HG03520 (cell line): ENCODE data around the gene SPTBN5.
A peak's percentile ranks its signal among the peaks of the same experiment; 100 is the strongest.
"Not testable (repeated sequence)": the region's sequence is repeated elsewhere in the genome, so short reads cannot be mapped to it uniquely, and the experiment has no call there.

Experiments used
- ATAC-seq: cut with Tn5 transposase; IDR thresholded peaks from one replicate; pipeline ENCODE4 v1.9.1; 2021; ENCODE audit warnings: mild to moderate bottlenecking, moderate library complexity; ENCODE audit not compliant: unreplicated experiment

The SPTBN5 gene

DNA sequence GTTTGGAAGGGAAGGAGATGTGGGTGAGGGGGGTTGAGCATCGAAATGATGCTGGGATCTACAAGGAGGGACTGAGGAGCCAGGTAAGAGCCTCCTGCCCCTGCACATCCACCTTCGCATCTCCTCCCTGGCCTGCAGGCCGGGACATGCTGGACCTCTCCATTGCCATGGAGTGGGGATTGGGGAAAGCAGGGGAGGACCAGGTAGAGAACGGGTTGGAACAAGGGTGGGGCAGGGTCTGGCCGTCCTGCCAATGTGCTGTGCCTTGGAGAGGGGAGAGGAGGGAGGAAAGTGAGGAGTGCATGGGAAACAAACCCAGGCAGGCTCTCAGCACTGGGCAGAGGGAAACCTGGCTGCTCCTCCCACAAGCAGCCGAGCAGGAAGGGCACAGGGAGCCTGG lies 44.6 kb downstream of the SPTBN5 start:
- ATAC-seq = no peak

DNA sequence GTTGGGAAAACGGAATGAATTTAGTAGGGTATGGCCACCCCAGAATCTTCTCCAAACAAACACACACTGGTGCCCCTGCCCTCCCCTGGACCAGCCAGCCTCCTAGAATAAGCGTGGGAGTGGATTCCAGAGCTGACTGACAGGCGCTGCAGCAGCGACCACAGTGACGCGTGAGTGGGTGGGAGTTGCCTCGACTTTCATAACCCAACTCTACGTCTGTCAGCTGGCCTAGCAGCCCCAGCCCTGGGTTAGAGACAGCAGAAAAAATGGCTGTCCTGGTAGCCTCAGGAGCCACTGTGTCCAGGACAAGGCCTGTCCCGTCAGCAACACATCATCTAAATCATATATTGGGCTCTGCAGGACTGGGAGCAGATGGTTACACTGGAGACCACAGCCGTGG lies 45.2 kb downstream of the SPTBN5 start:
- ATAC-seq = no peak

DNA sequence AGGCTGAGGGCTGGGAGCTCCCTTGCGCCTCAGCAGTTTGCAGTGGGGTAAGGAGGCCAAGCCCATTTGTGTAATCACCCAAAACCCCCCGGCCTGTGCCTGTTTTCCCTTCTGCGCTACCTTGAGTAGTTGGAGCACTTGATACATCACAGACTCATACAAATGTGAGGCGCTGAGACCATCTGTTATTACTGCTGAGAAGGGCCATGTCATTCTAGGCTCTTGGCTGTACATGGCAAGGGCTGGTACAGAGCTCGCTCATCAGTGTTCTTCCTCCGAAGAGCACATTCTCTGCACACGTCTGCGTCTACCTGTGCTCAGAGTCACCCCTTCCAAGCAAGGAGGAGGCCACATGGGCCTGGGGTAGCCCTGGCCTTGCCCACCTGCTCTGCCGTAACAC lies 45.9 kb downstream of the SPTBN5 start:
- no peak for ATAC-seq

DNA sequence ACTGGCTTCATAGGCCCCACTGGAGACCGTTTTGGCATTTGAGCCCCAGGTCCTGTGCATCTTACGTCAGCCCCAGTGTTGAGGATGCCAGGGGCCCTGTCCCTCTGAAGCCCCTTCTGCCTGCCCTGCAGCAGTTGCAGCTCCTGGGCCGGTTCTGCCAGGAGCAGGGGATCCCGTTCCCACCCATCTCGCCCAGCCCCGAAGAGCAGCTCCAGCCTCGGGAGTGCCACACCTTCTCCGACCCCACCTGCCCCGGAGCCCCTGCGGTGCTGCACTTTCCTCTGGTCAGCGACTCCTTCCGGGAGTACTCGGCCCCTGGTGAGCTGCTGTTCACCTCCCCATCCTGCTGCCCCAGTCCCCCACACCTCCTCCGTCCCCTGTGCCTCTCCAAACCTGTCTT lies 46.6 kb downstream of the SPTBN5 start:
- ATAC-seq = no peak

DNA sequence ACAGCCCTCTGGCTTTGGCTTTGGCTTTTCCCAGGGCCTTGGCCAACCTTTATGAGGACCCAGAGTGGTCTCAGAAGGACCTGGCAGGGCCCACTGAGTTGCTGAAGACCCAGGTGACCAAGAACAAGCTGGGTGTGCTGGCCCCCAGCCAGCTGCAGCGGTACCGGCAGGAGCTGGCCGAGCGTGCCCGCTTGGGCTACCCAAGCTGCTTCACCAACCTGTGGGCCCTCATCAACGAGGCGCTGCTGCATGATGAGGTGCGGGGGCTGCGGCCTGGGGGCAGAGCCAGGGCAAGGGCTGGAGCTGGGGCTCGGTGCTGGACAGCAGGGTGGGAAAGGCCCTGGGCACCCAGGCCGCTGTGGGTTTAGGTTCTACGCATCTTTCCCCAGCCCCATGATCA lies 49.0 kb downstream of the SPTBN5 start:
- ATAC-seq = no peak

DNA sequence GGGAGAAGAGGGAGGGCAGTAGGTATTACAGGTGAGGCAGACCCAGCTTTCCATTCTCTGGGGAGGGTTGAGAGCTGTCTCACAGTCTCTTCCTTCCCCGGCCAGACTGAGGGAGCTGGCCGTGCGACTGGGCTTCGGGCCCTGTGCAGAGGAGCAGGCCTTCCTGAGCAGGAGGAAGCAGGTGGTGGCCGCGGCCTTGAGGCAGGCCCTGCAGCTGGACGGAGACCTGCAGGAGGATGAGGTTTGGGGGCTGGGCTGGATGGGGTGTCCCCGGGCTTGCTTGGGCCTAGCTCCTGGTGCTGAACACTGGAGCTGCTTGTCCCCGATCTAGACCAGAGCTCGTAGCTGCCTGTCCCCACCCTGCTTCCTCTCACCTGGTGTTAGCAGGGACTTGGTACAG lies 50.3 kb downstream of the SPTBN5 start:
- no peak for ATAC-seq

DNA sequence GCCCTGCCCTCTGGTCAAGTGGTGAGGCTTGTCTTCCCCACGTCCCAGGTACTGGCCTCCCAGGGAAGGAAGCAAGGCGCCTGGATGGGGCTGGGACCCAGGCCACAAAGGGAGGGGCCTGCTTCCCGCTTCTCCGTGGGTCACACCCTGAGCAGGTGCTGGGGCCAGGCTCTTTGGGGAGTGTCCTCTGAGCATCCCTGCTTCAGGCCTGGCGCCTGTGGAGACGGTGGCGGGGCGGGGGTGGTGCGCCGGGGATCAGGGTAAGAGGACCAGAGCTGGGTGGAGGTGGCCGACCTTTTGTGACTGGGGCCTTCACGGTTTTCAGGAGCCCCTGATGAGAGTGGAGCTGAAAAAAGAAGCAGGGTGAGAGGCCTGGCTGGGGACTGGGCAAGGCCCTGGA lies 51.6 kb downstream of the SPTBN5 start:
- ATAC-seq = no peak

DNA sequence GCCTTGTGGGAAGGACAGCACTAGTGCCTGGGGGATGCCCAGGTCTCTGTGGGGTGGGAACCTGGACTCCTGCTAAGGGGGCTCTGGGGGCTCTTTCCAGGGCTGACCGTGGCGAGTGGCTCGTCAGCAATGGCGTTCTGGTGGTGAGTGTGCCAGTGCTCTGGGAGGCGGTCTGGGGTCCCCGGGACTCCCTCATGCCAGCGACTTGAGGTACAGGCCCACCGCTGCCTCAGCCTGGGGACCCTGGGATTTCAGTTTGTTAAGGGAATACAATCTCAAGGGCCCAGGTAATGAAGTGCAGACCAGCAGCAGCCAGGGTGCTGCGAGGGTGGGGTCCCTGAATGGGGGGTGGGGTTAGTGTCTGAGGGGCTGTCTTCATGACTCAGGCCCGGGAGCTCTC lies 52.7 kb downstream of the SPTBN5 start:
- ATAC-seq = no peak

DNA sequence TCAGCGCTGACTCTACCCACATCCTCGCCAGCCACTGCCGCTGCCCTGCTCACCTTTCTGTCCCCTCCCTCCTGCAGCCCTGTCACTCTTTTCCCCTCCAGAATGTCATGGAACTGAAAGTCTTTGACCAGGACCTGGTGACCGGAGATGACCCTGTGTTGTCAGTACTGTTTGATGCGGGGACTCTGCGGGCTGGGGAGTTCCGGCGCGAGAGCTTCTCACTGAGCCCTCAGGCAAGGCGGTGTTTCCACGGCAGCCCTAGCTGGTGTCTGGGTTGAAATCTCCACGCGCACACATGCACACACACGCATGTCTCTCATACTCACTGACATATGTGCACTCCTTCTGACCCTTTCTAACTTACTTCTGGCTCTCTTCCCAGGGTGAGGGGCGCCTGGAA lies 53.2 kb downstream of the SPTBN5 start:
- ATAC-seq = no peak

DNA sequence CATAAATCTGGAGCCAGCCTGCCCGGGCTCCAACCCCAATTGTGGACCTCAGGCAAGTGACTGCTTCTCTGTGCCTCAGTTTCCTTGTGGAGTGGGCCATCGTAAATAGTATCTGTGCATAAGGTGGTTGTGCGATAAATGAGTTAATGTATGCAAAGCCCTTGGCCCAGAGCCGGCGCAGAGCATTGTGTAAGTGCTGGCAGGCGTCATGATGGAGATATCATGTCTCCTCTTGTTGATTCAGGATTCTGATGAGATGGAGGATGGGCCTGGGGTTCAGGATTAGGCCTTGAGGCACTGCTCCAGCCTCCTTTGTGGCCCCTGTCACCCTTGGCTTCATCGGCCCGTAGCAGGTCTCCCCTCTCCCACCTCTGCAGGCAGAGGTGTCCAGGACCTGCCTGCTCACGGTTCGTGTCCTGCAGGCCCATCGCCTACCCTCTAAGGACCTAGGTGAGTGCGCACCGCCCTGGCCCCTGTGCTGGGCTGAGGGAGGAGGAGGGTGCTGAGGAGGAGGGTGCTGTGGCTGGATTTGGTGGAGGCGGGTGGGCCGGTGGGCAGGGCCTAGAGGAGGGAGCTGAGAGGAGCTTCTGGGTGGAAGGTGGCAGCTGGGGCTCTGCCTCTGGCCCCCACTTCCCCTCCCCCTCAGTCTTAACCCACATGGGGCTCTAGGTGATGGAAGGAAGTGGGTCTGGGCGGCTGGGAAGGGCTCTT lies 53.9 kb downstream of the SPTBN5 start:
- no peak for ATAC-seq

DNA sequence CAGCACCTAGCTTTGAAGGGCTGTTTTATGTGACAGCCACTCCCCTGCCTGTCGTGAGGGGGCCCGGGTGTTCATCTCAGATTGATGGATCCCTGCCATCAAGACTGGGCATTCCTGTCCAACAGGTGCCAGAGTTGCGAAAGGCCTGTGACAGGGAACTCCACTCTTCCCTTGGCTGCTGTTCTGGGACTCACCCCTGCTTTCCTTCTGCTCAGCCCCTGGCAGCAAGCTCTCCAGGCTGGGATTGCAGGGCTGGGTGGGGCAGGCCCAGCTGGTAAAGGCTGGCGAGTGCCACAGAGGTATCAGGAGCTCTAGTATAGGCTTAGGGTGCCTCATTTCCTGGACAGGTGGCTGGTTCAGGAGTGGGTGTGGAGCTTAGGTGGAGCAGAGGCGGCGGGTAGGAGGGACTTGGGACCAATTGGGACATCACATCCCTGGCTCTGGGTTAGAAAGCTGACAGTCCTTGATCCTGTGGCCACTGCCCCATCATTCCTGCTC lies 55.4 kb downstream of the SPTBN5 start, which contains the start of gene PLA2G4B:
Gene PLA2G4B, plus strand, starts transcription at position 448 of the 498 bp plus-strand sequence. CDS start 67 bp downstream, outside the sequence.
- ATAC-seq = no peak

DNA sequence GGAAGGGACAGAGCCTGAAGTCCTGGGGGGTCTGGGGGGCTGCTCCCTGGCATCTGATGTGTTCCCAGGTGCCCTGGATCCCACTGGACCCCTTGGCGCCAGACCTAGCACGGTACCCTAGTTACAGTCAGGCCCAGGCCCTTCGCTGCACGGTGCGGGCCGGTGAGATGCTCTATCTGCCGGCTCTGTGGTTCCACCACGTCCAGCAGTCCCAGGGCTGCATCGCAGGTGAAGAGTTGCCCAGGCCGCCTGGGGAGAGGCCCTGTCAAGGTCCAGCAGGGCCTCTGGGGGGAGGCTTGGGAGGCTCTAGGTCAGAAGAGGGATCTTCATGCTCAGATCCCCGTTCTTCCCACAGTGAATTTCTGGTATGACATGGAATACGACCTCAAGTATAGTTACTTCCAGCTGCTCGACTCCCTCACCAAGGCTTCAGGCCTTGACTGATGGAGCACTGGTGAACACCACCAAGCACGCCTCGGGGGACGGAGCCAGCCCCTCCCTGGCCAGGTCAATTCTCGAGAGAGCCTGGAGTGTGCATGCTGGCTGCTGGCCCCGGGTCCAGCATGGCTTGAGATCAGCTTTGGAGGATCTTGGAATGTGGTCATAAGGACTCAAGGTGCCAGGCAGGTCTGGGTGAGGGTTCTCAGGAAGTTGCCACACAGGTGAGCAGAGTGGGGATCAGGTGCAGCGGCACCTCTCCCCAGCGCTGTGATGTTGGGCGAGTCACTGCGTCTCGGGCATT lies 57.0 kb downstream of the SPTBN5 start:
- ATAC-seq = no peak

DNA sequence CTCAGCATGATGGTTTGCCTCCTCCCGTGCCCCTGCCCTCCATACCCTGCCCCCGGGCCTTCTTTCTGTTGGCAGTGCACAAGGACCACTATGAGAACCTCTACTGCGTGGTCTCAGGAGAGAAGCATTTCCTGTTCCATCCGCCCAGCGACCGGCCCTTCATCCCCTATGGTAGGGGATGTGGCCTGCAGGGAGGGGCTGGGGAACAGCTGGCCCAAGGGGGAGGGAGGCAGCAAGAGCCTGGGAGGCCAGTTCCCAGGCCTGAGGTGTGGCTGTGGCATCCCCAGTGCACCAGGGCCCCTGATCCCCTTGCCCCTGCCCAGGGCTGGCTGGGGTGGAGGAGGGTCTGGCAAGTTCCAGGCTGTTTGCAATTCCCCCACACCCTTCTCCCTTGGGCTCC lies 57.8 kb downstream of the SPTBN5 start:
- ATAC-seq = no peak

DNA sequence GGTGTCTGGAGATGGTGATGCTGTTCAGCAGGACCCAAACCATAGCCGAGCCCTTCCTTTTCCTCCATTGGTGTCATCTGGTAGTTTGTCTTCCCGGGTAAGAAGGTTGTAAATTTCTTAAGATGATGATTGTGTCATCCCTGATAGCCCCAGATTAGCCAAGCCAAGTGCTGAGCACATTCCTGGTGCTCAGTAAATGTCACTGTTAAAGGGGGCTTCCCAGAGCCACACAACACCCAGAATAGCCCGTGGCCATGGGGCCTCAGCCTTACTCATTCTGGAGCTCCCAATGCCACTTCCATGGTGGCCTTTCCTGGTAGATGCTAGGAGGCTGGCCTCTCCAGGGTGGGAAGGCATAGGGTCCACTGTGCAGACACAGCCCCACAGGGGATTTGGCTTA lies 59.8 kb downstream of the SPTBN5 start:
- ATAC-seq = no peak

DNA sequence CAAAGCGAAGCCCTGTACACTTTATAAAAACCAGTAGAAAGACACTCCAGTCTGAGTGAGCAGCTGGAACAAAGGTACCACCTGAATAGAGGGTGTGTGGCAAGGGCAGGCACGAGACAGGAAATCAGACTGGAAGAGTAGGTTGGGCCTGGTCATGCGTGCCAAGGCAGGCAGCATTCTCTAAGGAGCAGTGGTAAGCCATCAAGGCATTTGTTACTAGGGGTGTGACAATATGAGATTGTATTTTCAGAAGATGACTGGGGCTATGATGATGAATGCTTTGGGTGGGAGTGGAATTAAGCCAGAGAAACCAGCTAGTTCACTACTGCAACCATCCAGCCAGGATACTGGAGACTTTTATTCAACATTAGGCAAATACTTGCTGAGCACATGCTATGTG lies 61.0 kb downstream of the SPTBN5 start:
- ATAC-seq = no peak

DNA sequence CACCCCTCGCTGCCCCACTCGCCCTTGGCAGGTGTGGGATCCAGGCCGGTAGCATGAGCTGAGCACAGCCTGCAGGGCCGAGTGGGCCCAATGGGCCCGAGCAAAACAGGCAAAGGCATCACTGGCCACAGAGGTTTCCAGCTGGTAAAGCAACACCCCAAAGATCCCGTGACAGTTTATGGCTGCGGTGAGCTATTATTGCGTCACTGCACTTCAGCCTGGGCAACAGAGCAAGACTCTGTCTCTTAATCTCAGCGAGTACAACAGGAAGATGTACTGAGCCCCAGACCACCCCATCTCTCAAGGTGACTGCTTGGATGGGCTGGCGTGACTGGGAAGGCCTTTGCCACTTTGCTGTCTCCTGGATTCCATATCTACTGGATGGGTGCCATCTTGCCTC lies 61.6 kb downstream of the SPTBN5 start:
- no peak for ATAC-seq

DNA sequence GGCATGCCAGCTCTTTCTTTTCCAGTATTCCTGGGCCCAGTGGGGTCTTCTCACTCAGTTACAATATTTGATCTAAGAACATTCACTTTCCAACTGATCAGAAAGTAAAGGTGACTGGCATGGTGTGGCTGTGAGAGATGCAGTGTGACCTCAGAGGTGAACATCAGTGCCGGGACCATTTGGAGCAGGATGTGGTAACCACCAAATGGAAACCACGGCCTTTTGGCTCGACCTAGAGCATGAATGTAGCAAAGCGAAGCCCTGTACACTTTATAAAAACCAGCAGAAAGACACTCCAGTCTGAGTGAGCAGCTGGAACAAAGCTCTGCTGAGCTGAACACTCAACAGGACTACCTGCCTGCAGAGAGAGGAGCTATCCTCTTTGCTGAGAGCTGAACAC lies 62.6 kb downstream of the SPTBN5 start:
- not testable (repeated sequence) for ATAC-seq

DNA sequence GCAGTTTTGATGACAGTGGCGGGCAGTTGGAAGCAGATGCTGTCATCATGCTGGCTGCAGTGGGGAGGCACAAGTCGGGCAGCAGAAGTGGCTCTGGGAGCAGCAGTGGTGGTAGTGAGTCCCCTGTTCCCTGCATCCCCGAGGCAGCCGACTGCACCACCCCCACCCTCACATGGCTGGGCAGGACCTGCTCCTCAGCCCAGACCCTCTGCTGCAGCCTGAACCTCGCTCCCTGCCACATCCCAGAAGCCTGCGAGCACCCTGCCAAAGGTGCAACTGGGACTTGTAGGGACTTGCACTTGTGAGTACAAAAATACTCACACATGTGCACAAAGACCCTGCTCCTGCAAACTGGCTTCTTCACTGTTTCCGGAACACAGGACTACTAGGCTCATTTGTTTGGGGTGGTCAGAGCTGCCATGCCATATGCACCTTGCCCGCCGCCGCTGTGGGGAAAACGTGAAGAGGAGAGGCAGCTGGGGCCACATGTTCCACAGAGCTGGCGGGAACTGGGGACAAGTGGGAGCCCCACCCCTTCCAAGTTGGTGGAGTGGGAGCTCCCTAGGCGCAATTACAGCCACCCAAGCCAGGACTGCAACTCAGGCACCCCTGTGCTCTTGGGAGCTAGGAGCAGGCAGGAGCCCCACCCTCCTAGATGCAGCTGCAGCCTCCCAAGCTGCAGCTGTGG lies 63.8 kb downstream of the SPTBN5 start:
- no peak for ATAC-seq

DNA sequence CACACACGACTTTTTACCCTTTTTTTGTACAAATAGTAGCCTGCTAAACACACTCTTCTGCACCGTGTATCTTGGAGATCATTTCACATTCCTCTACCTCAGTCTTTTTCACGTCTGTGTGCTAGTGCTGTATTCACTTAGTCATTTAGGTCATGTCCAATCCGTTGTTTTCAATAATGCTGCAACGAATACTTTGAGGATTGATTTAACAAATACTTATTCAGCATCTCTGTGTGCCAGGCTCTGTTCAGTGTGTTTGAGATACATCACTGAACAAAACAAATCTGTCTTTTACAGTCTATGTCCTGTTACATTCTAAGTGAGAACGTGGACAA lies 65.1 kb downstream of the SPTBN5 start:
- ATAC-seq = no peak

DNA sequence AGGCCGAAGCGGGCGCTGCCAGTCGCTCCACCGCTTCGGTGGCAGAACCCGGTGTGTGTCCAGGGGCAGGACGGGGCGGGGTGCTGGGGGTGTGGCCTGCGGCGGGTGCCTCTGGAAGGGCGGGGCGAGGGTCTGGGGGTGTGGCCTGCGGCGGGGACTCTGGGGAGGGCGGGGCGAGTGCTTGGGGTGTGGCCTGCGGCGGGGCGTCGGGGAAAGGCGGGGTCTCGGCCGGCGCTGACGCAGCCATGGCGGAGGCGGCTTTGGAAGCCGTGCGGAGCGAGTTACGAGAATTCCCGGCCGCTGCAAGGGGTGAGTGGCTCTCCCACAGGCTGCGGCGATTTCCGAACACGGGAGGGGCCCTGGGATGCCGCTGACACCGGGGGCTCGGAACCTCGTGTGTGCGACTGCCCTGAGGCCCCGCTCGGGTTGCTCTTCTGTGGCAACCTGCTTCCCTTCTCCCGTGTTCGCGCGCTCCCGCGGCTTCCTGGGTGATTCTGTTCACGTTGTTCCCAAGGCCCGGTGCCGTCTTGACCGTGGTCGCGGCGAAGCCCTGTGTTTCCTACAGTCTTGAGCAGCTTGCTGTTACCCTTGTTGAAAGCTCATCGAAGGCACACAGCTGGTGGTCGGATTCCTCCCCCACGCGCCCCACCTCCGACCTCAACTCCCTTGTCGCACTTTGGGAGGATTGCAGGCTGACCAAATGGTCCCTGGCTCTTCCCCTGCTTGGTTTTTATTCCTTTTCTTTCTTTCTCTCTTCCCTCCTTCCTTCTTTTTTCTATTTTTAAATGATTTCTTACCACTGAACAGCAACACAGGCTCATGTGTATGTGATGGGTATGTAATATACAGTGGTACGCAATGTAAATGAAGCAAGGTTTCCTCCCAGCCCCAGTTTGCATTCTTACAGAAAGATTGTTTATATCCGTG lies 65.7 kb downstream of the SPTBN5 start, which contains the start of gene JMJD7:
Gene JMJD7, plus strand, starts transcription at position 213 of the 927 bp plus-strand sequence. Its CDS starts 33 bp downstream, at position 246.
- ATAC-seq = peak; percentile 64
